Stimulated activated CD8-positive, alpha-beta memory T cell treated with anti-CD3 and anti-CD28 coated beads, Interleukin-12 subunit alpha, Interleukin-12 subunit beta, amount 100 ng/mL, for 24 hours (primary cell): ENCODE measurements around the gene ADAMTS6.

ENCODE experiments used
- DNase-seq: peaks from one replicate; pipeline ENCODE4 v3.0.0-alpha.2; 2020; ENCODE audit errors: extremely low read depth

The ADAMTS6 gene

DNA sequence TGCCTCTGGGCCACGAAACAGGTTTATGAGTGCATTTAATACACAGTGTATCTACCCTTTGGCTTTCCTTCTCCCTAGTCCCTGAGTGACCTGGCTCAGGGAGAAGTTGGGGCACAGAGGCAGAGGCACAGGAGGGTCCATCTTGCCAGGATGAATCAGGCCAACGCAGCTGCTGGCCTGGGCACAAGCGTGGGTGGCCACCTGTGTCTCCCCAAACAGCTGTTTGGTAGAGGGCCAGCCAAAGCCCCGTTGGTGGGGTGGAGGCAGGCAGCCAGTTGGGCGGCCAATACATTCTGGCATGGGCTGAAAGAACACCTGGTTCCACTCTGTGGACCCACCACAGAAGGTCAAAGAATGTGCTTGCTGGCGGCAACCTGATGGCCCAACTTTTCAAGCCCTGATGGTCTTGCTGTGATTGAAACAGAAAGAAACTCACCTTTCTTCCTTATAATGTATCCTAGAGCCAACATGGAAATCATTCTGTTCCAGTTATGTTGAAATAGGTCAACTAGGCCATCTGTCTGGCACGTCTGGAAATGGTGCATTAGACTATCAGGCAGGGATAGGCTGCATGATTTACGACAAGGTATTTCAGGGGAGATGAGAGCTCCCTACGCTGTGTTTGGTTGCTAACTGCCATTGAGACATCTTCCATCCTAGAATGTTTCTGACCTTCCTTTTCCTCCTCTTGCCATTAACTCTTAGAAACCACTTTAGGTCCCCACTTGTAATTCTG, 337.4 kb downstream of the ADAMTS6 start:
- no peak for DNase-seq

DNA sequence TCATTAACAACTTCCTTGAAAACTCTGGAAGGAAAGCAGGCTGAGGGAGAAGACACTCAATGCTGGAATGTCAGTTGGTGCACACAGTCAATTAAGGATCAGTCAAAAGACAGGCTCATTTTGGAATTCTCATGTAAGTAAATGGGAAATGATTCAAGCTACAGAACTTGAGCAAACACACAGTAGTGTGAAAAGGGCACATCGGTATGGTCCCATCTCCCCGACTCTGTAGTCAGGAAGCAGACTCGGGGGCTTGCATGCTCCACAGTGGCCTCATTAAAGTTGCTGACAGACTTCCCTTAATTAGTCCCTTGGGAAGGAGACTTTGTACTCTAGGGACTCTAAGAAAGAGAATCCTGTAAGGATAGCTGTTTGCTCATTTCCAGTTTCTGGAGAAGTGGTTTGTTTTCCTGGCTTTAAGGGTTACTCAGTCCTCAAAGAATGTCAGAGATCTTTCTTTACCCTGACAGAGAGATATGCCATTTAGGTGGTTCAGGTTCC, 339.2 kb downstream of the ADAMTS6 start:
- DNase-seq, result no peak

DNA sequence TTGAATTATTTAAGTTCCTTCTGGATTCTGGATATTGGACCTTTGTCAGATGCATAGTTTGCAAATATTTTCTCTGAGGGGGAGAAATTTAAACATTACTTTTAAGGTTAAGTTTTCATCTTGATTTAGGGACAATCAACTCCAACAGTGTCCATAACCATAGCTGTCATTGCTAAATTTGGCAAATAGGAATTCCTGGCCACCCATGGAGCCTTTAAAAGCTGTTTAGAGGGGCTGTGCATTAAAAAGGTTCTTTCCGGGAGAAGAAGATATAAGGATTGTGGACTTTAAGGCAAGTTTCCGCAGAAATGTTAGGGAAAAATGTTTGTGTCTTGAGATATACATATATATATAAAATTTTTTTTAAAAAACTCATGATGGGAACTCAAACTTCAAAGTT, 339.7 kb downstream of the ADAMTS6 start:
- no peak for DNase-seq

DNA sequence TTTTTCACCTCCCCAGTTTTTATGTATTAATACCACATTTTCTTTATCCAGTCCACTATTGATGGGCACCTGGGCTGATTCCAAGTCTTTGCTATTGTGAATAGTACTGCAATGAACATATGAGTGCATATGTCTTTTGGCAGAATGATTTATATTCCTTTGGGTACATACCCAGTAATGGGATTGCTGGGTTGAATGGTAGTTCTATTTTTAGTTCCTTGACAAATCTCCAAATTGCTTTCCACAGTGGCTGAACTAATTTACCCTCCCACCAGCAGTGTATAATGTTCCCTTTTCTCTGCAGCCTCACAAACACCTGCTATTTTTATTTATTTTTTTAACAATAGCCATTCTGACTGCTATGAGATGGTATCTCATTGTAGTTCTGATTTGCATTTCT, 340.2 kb downstream of the ADAMTS6 start:
- DNase-seq, result no peak

DNA sequence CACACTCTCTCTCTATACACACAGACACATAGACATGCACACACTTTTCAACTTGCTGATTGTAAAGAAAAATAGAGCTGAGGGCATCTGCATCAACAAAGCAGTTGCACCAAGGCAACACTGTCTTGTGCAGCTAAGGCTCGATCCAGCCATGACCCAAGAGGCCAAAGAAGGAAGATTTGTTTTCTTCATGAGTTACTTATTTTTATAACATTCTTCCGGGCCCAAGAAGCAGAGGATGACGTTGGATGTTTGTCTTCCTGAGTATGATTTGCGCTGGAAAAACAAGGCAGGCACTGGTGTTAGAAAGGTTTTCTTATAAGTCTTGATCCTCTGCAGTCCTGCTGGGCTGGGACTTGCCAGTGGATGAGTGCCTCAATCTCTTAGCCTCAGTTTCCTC, 344.1 kb downstream of the ADAMTS6 start:
- DNase-seq, result no peak

DNA sequence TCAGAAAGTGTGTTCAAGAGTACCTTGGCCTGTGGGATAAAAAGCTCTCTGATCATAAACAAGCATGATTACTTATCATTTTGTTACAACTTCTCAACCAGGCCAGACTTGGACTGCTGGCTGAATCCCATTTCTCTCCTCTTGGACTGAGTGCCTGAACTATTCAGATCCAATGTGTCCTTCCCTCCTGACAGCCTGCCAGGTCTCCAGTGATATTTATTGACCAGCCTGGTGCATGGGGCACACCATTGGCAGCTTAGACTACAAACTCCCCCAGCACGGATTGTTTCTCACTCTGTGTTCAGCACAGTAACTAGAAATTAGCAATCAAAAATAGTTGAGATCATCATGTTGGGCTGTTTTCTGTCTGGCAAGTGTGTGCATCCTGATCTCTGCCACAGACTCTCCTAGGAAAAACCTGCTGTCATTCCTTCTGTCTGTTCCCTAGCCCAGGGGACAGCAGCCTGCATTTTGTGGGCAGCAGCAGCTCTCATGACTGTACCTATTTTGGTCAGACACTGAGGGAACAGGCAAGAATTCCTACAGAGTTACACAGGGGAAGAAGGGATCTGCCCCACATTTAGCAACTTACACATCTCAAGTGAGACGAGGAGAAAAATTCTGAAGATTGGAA, 348.1 kb downstream of the ADAMTS6 start:
- DNase-seq, result no peak

DNA sequence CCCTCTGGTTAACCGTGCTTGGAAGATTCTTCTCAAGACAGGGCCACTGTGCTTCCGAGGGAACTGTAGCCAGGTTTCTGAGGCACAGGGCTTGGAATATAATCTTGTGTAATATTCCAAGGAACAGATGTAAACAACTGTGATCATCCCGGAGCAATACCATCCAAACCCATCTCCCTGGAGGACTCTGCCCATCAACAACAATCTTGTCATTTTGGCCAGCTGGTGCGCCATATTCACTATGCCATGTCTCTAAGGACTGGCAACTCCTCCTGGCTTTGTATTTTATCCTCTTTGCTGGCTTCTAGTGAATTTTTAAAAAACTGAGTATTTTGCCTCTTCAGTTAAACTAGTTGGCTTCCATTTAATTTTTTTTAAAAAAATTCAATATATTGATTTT, 349.3 kb downstream of the ADAMTS6 start:
- no peak for DNase-seq

DNA sequence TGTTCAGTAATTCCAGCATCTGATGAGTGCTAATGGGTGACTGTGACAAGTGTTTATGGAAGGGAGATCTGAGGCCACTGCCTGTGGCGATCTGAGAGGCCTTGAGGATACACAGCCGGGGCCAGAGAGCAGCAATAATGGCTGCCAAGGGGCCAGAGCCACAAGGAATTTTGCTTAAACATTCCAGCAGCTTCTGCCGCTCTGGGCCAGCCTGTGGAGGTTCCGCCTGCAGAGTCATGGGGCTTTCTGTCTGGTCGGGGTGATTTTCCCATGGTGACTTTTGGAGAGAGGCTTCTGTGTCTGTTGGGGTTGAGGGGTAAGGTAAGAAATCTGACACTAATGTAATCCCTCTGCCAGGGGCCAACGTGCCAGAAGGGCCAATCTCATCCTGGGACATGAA, 353.5 kb downstream of the ADAMTS6 start:
- no peak for DNase-seq

DNA sequence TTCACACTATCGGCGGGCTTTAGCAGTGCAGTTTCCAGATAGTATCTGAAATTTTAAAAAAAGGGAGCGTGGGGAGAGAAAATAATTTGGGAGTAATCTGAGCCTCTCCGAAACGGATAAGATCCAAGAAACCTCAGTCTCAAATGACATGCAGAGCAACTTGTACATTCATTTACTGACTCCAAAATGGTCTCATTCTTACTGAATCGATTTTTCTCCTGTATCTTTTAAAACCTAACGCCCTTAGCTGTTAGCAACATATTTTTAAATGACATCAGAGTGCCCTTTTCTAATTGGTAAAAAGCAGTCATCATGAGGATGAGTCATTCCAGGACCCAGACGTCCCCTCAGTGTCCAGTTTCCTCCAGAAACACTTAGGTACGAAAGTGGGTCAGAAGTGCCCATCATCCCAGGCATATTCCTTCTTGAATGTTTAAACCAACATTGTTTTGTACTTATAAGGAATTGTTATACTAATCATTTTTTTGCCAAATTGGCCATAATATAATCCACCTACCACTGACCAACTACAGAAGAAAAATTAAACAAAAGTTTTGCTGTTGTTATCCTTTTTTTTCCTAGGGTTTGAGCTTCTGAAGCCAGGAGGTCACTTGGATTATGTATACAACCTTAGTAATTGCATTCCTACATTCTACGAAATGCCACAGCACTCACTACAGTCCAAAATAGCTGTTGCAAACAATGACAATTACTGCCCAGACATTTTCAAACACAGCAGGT, 354.4 kb downstream of the ADAMTS6 start:
- no peak for DNase-seq

DNA sequence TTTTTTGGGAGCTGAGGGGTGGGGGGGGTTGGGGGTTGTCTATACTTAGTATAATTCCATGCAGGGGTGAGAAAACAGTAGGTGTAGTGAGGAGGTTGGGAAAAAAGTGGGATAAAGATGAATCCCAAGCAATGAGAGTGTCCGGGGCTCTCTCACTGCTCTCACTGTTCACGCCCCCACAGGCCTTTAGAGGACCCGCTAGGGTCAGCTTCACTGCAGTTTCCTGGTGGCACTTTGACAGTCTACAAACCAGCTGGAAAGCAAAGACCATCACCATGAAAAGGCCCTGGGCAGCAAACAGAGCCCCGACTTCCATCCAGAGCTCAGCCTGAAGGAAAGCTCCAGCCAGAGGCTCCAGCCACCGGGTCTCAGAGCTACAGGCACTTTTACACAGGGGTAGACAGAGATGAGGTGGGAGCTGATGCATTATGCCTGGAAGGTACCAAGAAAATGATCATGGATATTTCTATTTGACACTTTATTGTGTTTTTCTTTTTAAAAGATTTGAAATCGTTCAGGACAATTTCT, 355.1 kb downstream of the ADAMTS6 start:
- no peak for DNase-seq

DNA sequence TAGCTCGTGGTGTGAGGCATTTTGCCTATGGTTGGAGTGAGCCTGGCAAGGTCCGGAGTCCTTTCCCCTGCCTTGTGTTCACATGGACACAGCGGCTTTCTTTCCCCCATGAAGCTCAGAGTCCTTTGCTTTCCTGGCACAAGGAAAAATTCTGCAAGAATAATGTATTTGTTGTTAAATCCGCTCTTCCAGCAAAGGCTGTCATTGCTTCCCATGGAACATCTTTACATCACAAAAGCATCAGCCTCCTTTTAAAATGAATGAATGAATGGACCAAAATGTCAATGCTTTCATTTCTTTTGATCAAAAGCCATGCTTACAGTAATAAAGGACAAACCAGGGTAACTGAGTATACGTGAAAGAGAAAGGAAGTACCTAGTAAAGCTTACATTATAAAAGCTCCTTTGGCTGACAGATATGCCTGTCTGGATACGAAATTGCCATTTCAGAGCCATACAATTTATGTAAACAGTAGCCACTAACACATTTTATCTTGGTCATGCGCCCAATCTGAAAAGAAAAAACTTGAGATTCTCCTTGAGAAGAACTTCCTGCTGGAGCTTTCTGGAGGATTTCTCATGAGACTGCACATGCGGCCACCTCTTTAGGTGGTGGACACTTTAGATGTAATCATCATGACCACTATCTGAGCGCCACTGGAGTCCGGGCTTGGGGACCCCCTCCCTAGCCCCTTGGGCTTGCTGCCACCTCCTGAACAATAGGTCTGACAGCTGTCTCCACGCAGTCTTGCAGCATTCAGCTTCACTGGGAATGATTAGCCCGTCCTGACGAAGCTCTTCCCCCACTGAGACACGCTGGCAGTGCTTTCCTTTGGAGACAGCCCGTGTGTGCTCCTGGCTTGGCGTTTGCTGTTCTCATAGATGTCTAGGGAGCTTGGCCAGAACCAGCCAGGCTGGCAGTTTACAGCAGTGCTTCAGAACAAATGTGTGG, 355.9 kb downstream of the ADAMTS6 start:
- DNase-seq, result no peak

DNA sequence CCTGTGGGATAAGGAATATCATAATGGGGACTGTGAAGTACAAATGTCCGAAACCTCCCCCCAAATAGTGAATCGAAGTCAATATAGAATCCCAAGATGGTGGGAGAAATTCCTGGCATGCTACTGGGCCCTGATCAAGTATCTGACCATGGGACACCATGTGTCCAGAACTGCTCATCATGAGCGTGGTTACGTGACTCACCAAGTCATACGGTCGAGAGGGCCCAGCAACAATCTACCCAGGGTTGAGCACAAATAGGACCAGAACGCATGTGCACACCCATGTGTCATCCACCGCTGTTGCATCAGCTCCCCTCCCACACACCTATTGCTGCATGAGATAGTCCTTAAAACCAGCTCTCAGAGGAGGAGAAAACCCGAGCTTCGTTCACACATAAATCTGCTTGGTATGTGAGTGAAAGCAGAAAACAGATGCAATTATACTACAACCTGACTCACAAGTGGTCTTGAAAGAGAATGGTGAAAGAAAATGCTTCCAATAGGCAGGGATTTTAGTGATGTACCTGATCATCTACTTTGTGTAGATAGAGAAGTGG, 359.8 kb downstream of the ADAMTS6 start:
- no peak for DNase-seq

DNA sequence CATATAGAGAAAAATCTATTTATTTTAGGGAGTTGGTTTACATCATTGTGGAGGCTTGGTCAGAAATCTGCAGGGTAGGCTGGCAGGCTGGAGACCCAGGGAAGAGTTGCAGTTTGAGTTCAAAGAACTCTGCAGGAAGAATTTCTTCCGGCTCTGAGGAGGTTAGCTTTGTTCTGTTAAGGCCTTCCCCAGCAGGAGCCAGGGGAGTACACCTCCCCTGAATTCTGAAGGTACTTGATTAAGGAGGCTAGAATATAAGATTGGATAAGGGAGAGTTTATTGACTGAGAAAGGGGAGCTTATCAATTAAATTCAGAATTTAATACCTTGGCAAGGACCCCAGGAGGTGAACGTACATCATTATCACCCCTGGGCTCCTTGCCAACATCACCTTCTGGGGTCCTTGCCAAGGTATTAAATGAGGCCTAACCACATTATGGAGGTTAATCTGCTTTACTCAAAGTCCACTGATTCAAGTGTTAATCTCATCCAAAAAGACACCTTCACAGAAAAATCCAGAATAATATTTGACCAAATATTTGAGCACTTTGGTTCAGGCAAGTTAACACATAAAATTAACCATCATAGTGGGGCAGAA, 361.3 kb downstream of the ADAMTS6 start:
- no peak for DNase-seq

DNA sequence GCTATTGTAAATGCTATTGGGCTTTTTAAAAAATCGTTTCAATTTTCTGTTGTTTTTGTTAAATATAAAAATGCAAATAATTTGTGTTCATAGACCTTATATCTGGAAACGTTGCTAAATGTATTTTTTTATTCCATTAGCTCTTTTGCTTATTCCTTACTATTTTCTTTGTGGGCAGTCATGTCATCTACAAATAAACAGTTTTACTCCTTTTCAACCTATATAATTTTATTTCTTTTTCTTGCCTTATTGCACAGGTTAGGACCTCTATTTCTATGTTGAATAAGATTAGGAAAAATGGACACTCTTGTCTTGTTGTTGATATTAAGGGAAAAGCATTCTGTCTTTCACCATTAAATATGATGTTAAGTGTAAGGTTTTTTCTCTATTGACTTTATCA, 364.2 kb downstream of the ADAMTS6 start:
- DNase-seq, result no peak

DNA sequence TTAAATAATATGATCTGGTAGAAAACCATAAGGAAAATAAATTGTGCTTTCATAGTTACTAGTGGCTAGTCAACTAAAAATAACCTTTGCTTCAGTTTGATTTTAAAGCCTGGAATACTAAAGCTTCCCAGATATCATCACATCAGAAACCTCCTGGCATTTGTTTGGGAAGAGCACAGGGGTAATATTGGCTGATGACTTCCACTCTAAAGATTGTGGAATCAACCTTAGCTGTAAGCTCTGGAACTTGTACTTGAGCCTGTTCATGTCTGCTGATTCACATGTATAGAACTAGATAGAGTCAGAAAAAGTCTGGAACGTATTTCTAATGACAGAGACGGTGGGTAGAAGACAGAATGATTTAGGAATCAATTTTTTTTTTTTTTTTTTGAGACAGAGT, 367.9 kb downstream of the ADAMTS6 start:
- no peak for DNase-seq

DNA sequence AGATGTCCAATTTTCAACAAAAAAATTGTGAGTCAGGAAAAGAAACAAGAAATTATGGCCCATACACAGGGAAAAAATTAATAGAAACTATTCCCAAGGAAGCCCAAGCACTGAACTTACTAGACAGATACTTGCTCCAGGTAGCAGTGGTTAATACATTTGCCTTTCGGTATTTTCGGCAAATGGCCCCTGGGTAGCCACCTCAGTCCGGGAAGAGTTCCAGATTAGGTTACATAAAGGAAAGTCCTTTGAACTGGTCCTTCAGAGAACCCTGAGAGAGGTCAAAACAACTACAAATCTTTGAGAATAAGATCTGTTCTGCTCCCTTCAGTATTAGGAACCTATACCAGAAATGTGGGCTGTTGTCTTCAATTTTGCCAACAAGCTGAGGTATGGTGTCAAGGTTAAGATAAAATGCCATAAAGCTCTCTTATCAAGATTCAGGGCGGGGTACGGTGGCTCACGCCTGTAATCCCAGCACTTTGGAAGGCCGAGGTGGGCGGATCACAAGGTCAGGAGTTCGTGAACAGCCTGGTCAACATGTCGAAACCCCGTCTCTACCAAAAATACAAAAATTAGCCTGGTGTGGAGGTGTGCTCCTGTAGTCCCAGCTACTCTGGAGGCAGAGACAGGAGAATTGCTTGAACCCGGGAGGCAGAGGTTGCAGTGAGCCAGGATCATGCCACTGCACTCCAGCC, 369.6 kb downstream of the ADAMTS6 start:
- DNase-seq, result no peak

DNA sequence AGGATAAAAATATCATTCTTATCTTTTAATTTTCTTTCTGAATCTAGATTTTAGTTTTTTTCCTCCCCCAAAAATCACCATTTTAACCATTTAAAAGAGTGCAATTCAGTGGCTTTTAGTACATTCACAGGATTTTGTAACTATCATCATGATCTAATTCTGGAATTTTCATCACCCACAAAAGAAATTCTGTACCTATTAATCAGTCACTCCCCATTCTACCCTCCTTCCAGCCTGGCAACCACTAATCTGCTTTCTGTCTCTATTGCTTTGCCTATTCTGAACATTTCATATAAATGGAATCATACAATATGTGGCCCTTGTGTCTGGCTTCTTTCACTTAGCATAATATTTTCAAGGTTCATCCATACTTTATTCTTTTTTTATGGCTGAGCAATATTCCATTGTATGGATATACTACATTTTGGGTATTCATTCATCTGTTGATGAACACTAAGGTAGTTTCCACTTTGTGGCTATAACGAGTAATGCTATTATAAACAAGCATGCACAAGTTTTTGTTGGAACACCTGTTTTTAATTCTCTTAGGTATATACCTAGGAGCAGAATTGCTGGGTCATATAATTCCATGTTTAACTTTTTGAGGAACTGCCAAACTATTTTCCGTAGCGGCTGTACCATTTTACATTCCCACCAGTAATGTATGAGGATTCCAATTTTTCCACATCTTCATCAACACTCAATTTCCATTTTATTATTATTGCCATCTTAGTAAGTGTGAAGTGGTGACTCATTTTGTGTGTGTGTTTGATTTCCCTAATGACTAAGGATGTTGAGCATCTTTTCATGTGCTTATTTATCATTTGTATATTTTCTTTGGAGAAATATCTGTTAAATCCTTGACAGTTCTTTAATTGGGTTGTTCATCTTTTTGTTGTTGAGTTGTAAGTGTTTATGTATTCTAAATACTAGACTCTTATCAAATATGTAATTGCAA, 372.7 kb downstream of the ADAMTS6 start:
- no peak for DNase-seq

DNA sequence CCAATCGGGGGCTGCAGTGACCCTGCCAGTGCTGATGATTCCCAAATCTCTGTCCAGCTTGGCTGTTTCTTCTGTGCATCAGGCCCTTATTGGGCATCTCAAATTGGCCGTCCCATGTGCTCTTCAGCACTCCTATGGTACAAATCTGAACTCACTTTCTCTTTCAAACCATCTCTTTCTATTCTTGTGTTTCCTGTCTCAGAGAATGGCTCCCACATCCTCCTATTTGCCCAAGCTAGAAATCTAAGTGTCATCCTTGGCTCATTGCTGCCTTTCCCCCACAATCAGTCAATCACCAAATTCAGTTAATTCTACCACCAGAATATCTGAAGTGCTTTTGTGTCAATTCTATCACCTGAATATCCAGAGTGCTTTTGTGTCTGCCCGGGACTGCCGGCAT, 376.4 kb downstream of the ADAMTS6 start:
- no peak for DNase-seq

DNA sequence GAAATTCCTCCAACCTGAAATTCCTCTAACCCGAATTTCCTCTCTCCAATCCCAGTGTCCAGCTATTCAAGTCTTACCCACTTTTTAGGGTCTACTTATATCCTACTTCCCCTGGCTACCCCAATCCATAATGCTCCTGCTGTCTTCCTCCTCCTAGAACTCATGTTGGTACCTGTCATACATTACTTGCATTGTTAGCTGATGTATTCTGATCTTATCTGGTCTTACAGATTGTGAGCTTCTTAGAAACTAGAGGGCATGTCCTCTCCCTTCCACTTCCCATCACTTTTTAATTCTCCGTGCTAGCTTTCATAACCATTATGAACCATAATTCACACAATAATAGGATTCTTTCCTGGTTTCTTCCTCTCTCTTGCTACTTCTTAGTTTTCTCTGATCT, 376.9 kb downstream of the ADAMTS6 start:
- no peak for DNase-seq
